K562 (cell line): ENCODE measurements around the gene DUS1L. TPM values are rescaled to one million over a fixed set of nuclear protein-coding genes. Genes with fewer than 3 reads are reported as not detected.

Source experiments
- ATF1 ChIP-seq, 2 experiments: fragments of 450-650 bp in 1 of 2; IDR thresholded peaks; 2 replicates each; pipeline ENCODE4 v1.6.1; 2016; ENCODE audit warnings: missing compliant biosample characterization in 1 of 2, missing genetic modification characterization in 1 of 2
- BHLHE40 ChIP-seq: IDR thresholded peaks from 2 replicates; pipeline ENCODE4 v1.6.1; 2011; ENCODE audit warnings: low read length, improper control_type of control experiment
- CCNT2 ChIP-seq: IDR thresholded peaks from 2 replicates; pipeline ENCODE4 v1.6.1; 2011; ENCODE audit warnings: borderline replicate concordance, low read depth, mild to moderate bottlenecking, moderate library complexity, mixed read lengths, low read length; ENCODE audit not compliant: insufficient read length; ENCODE audit errors: extremely low read depth
- GATA2 ChIP-seq: sonication (generic); formaldehyde crosslinking; IDR thresholded peaks from 2 replicates; pipeline ENCODE4 v1.4.0; 2020; ENCODE audit warnings: mild to moderate bottlenecking, missing genetic modification reagents
- KDM1A ChIP-seq, 2 experiments: fragments of 450-650 bp; IDR thresholded peaks; 2 replicates each; pipeline ENCODE4 v1.6.1; 2016; ENCODE audit warnings: mild to moderate bottlenecking in 2 of 2
- L3MBTL2 ChIP-seq: fragments of 450-650 bp; IDR thresholded peaks from 2 replicates; pipeline ENCODE4 v1.6.1; 2016; ENCODE audit warnings: mild to moderate bottlenecking, moderate library complexity
- MAFG ChIP-seq: fragments of 450-650 bp; conservative IDR thresholded peaks from 2 replicates; pipeline ENCODE4 v1.6.1; 2016; ENCODE audit warnings: missing genetic modification characterization, missing compliant biosample characterization
- MCM7 ChIP-seq, 2 experiments: fragments of 450-650 bp; IDR thresholded peaks; 2 replicates each; pipeline ENCODE4 v1.6.1; 2016 to 2018
- MYC ChIP-seq, 2 experiments: fragments of 250-450 bp in 1 of 2; sonication (Bioruptor Pico) in 1 of 2; IDR thresholded peaks; 2 replicates each; pipeline versions ENCODE4 v1.5.1 to v1.6.1; 2012 to 2021; ENCODE audit warnings: low read depth in 2 of 2, borderline replicate concordance in 1 of 2, improper control_type of control experiment in 1 of 2, low read length in 1 of 2, mild to moderate bottlenecking in 1 of 2, moderate library complexity in 1 of 2
- NRF1 ChIP-seq, 2 experiments: fragments of 450-650 bp; IDR thresholded peaks in 1 of 2; conservative IDR thresholded peaks in 1 of 2; 2 replicates each; pipeline ENCODE4 v1.6.1; 2014; ENCODE audit warnings: mild to moderate bottlenecking in 2 of 2
- SLC30A9 ChIP-seq: fragments of 250-450 bp; sonication (Bioruptor Pico); IDR thresholded peaks from 2 replicates; pipeline ENCODE4 v1.8.0; 2022; ENCODE audit warnings: mild to moderate bottlenecking, moderate library complexity
- TEAD4 ChIP-seq, 2 experiments: sonication (generic) in 1 of 2; formaldehyde crosslinking in 1 of 2; IDR thresholded peaks; 2 replicates each; pipeline versions ENCODE4 v1.6.1 to v1.8.0; 2012 to 2022; ENCODE audit warnings: borderline replicate concordance in 1 of 2, inconsistent platforms in 1 of 2, low read length in 1 of 2, mild to moderate bottlenecking in 1 of 2, missing genetic modification reagents in 1 of 2
- XRCC4 ChIP-seq: IDR thresholded peaks from one replicate; pipeline ENCODE4 v1.6.1; 2011; ENCODE audit not compliant: insufficient read depth, insufficient read length; ENCODE audit errors: extremely low read depth
- ZBTB1 ChIP-seq: sonication (generic); formaldehyde crosslinking; IDR thresholded peaks from 2 replicates; pipeline ENCODE4 v1.8.1; 2023; ENCODE audit warnings: missing genetic modification reagents, low read depth, mild to moderate bottlenecking, borderline replicate concordance
- ZNF584 ChIP-seq: fragments of 200-800 bp; sonication (Bioruptor generic); IDR thresholded peaks from 2 replicates; pipeline ENCODE4 v1.6.1; 2016; ENCODE audit warnings: low read depth, mild to moderate bottlenecking, missing genetic modification characterization, missing compliant biosample characterization
- polyA plus RNA-seq, 8 experiments: library from polyadenylated mRNA; depleted of rRNA in 4 of 8; stranded (reverse) in 5 of 8; unstranded in 3 of 8; fragments of >200 nt; fragmentation: Nextera tagmentation in 2 of 8; fragmentation: Illumina TruSeq in 1 of 8; extraction: Ambion mirVana in 2 of 8; extraction: Trizol in 1 of 8; gene quantifications; 2 replicates each; pipeline versions ENCODE4 v1.2.1 to v1.2.3, GENCODE V29; 2011 to 2014; ENCODE audit warnings: inconsistent platforms in 1 of 8, missing spikeins in 1 of 8
- total RNA-seq, 7 experiments: library from RNA; depleted of rRNA in 6 of 7; stranded (reverse); fragments of >200 nt in 6 of 7; fragmentation: Illumina TruSeq in 2 of 7; extraction: Trizol in 2 of 7; gene quantifications; 2 replicates each; pipeline versions ENCODE4 v1.2.1 to v1.2.3, GENCODE V29; 2011 to 2021; ENCODE audit warnings: low replicate concordance in 1 of 7
- TF ChIP-seq, protein P1 (sequence below): sonication (generic); formaldehyde crosslinking; IDR thresholded peaks from 2 replicates; pipeline ENCODE4 v1.5.0; 2020; ENCODE audit warnings: missing genetic modification reagents
- TF ChIP-seq, protein P2 (sequence below), 2 experiments: fragments of 450-650 bp; conservative IDR thresholded peaks; 2 replicates each; pipeline ENCODE4 v1.6.1; 2017; ENCODE audit warnings: mild to moderate bottlenecking in 2 of 2, moderate library complexity in 2 of 2
- TF ChIP-seq, protein P3 (sequence below): sonication (generic); formaldehyde crosslinking; IDR thresholded peaks from 2 replicates; pipeline ENCODE4 v1.8.0; 2022; ENCODE audit warnings: mild to moderate bottlenecking, missing genetic modification reagents, borderline replicate concordance
- TF ChIP-seq, protein P4 (sequence below): sonication (generic); formaldehyde crosslinking; IDR thresholded peaks from 2 replicates; pipeline ENCODE4 v1.9.0; 2022; ENCODE audit warnings: mild to moderate bottlenecking, missing genetic modification reagents

DUS1L gene
- total and polyA plus RNA-seq, 9 of the 15 experiments (the other 6 are each of a cell fraction or from before 2014, with no cell fraction given): 7.8 to 210 (median 83.9) TPM

DNA sequence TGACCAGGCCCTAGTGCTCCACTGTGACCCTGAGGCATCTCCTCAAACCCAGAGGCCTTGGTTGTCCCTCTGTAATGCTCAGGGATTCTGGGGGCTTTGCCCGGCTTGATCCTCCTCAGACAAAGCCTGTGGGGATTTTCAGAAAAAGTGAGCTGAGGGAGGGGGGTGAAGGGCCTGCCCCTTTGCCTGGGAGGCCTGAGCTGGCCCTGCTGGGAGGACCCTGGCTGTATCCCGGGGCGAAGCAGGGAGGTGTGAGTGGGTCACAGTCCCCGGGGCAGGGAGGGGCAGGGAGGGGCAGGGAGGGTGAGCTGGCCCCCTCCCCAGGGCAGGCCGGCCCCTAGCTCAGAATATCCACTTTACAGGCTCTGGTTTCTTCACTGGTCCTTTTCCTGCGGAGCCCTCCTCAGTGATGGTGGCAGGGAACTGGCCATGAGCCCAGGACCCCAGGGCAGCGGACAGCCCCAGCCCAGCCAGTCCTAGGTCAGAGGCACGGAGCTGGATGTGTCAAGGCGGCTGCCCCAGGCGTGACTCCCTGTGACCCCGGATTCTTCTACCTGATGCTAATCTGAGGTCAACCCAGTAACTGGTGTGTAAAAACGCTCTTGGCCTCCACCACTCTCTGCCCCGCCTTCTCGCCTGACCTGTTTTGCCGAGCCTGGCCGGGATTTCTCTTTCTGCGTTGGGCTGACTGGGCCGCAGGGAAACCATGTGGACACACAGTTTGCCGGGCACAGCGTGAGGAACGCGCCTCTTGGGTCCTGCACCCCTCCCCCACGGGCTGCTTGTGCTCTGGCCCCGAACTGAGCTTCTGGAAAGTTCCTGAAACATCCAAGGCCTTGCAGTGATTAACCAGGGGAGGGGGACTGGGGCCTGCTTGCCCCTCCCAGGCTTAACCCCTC is 38.2 kb upstream of the DUS1L start (continued):
- peak; percentile 59 for TF ChIP-seq GATA2 (CRISPR knock-in tag)
- TF ChIP-seq KDM1A (IDR thresholded peaks at IDR 0.05): peak in 1 of 2 experiments; percentile 61; a peak in 1 of 4 replicates
- 0 out of 2 replicates have a peak, but pooled peaks have one; percentile 20 for TF ChIP-seq ZBTB1 (CRISPR knock-in tag)
- no peak for TF ChIP-seq MAFG (tag)
- peak; percentile 20; the same call in 1 of the 2 replicates for TF ChIP-seq TEAD4 (IDR thresholded peaks at IDR 0.05; ENCODE audit: low read length)
- no peak for TF ChIP-seq TEAD4 (CRISPR knock-in tag; IDR thresholded peaks at IDR 0.05; ENCODE audit: borderline replicate concordance)
- peak; percentile 23 for TF ChIP-seq CCNT2
- TF ChIP-seq SLC30A9 (CRISPR knock-in tag): no peak
- no peak for TF ChIP-seq XRCC4
- peak; percentile 43; the same call in 1 of the 2 replicates for TF ChIP-seq ZNF584
- TF ChIP-seq MYC (IDR thresholded peaks at IDR 0.05; ENCODE audit: low read depth, low read length): peak; percentile 61
- TF ChIP-seq MYC (CRISPR knock-in tag; IDR thresholded peaks at IDR 0.05; ENCODE audit: borderline replicate concordance, low read depth): no peak
- TF ChIP-seq, protein P1, sequence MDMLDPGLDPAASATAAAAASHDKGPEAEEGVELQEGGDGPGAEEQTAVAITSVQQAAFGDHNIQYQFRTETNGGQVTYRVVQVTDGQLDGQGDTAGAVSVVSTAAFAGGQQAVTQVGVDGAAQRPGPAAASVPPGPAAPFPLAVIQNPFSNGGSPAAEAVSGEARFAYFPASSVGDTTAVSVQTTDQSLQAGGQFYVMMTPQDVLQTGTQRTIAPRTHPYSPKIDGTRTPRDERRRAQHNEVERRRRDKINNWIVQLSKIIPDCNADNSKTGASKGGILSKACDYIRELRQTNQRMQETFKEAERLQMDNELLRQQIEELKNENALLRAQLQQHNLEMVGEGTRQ (CRISPR knock-in tag): no peak
- TF ChIP-seq NRF1 (conservative IDR thresholded peaks at IDR 0.05 in 1 of 2, IDR thresholded peaks at IDR 0.05 in 1 of 2): peak; percentile 31 to 51; a peak in 3 of 4 replicates
- TF ChIP-seq, protein P2, sequence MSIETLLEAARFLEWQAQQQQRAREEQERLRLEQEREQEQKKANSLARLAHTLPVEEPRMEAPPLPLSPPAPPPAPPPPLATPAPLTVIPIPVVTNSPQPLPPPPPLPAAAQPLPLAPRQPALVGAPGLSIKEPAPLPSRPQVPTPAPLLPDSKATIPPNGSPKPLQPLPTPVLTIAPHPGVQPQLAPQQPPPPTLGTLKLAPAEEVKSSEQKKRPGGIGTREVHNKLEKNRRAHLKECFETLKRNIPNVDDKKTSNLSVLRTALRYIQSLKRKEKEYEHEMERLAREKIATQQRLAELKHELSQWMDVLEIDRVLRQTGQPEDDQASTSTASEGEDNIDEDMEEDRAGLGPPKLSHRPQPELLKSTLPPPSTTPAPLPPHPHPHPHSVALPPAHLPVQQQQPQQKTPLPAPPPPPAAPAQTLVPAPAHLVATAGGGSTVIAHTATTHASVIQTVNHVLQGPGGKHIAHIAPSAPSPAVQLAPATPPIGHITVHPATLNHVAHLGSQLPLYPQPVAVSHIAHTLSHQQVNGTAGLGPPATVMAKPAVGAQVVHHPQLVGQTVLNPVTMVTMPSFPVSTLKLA (conservative IDR thresholded peaks at IDR 0.05): 0 out of 4 replicates have a peak, but pooled peaks of 1 of the 2 experiments have one; percentile 20
- TF ChIP-seq, protein P3, sequence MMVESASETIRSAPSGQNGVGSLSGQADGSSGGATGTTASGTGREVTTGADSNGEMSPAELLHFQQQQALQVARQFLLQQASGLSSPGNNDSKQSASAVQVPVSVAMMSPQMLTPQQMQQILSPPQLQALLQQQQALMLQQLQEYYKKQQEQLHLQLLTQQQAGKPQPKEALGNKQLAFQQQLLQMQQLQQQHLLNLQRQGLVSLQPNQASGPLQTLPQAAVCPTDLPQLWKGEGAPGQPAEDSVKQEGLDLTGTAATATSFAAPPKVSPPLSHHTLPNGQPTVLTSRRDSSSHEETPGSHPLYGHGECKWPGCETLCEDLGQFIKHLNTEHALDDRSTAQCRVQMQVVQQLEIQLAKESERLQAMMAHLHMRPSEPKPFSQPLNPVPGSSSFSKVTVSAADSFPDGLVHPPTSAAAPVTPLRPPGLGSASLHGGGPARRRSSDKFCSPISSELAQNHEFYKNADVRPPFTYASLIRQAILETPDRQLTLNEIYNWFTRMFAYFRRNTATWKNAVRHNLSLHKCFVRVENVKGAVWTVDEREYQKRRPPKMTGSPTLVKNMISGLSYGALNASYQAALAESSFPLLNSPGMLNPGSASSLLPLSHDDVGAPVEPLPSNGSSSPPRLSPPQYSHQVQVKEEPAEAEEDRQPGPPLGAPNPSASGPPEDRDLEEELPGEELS (CRISPR knock-in tag): 0 out of 2 replicates have a peak, but pooled peaks have one; percentile 65
- peak; percentile 62 for TF ChIP-seq L3MBTL2
- TF ChIP-seq BHLHE40: peak; percentile 48; the same call in 1 of the 2 replicates
- no peak for TF ChIP-seq ATF1 (CRISPR knock-in tag; IDR thresholded peaks at IDR 0.05)
- peak; percentile 28; the same call in 1 of the 2 replicates for TF ChIP-seq ATF1 (tag; IDR thresholded peaks at IDR 0.05)
- no peak for TF ChIP-seq MCM7 (IDR thresholded peaks at IDR 0.05)
- TF ChIP-seq, protein P4, sequence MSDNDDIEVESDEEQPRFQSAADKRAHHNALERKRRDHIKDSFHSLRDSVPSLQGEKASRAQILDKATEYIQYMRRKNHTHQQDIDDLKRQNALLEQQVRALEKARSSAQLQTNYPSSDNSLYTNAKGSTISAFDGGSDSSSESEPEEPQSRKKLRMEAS (CRISPR knock-in tag): 0 out of 2 replicates have a peak, but pooled peaks have one; percentile 29
